MM.1S (cell line): ENCODE data around the gene TRIM71.

Source experiments
- EZH2 ChIP-seq: fragments of 300-600 bp; sonication (generic); optimal IDR thresholded peaks from 2 replicates; pipeline ENCODE3; 2017; ENCODE audit warnings: low read depth, mild to moderate bottlenecking, antibody characterized with exemption, low read length, mixed read lengths
- EZH2phosphoT487 ChIP-seq: fragments of 300-600 bp; sonication (generic); IDR thresholded peaks from 2 replicates; pipeline ENCODE4 v1.6.1; 2018; ENCODE audit warnings: antibody characterized with exemption, low read length
- TF ChIP-seq, protein P1 (sequence below): fragments of 300-600 bp; sonication (generic); IDR thresholded peaks from 2 replicates; pipeline ENCODE4 v1.5.1; 2016; ENCODE audit warnings: antibody characterized with exemption, low read length, mixed read lengths

DNA sequence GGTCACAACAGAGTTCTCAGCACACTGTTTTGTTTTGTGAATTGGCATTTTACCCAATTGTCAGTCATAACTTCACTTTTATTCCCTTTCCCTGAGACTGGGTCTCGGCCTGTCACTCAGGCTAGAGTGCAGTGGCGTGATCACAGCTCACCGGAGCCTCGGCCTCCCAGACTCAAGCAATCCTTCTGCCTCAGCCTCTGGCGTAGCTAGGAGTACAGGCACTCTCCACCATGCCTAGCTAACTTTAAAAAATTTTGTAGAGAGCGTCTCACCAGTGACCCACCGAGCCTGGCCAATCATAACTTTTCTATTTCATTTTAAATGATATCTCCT, 26.5 kb downstream of the TRIM71 start:
- TF ChIP-seq, protein P1, sequence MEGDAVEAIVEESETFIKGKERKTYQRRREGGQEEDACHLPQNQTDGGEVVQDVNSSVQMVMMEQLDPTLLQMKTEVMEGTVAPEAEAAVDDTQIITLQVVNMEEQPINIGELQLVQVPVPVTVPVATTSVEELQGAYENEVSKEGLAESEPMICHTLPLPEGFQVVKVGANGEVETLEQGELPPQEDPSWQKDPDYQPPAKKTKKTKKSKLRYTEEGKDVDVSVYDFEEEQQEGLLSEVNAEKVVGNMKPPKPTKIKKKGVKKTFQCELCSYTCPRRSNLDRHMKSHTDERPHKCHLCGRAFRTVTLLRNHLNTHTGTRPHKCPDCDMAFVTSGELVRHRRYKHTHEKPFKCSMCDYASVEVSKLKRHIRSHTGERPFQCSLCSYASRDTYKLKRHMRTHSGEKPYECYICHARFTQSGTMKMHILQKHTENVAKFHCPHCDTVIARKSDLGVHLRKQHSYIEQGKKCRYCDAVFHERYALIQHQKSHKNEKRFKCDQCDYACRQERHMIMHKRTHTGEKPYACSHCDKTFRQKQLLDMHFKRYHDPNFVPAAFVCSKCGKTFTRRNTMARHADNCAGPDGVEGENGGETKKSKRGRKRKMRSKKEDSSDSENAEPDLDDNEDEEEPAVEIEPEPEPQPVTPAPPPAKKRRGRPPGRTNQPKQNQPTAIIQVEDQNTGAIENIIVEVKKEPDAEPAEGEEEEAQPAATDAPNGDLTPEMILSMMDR: no peak
- TF ChIP-seq EZH2 (no peak), EZH2phosphoT487 (no peak)
